AG10803 (cell line): ENCODE results near the gene SMG6.

Experiments used
- DNase-seq: peaks from one replicate; pipeline ENCODE4 v3.0.0; 2010; ENCODE audit warnings: low read depth
- H3K4me3 ChIP-seq: 2 replicates; pipeline ENCODE4 v1.5.1; 2011; ENCODE audit warnings: mild to moderate bottlenecking, low read length, control low read depth
- TF ChIP-seq, protein P1 (sequence below): conservative IDR thresholded peaks from 2 replicates; pipeline ENCODE4 v1.5.1; 2011; ENCODE audit warnings: mild to moderate bottlenecking, low read length, control low read depth, inconsistent platforms

Gene SMG6

DNA sequence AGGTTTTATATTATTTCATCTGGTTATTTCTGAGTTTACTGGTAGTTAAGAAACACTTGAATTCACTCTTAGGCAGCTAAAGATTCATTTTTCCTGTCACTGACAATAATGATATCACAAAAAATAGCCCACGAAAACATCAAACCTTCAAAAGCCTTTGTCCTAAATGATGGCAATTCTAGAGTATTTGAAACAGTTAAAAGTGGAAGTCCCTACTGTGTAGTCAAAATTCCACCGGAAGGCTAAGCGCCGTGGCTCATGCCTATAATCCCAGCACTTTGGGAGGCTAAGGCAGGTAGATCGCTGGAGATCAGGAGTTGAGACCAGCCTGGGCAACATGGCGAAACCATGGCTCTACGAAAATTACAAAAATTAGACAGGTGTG lies 145.2 kb downstream of the SMG6 start:
- H3K4me3 ChIP-seq, result no peak overlapping the region
- TF ChIP-seq, protein P1, sequence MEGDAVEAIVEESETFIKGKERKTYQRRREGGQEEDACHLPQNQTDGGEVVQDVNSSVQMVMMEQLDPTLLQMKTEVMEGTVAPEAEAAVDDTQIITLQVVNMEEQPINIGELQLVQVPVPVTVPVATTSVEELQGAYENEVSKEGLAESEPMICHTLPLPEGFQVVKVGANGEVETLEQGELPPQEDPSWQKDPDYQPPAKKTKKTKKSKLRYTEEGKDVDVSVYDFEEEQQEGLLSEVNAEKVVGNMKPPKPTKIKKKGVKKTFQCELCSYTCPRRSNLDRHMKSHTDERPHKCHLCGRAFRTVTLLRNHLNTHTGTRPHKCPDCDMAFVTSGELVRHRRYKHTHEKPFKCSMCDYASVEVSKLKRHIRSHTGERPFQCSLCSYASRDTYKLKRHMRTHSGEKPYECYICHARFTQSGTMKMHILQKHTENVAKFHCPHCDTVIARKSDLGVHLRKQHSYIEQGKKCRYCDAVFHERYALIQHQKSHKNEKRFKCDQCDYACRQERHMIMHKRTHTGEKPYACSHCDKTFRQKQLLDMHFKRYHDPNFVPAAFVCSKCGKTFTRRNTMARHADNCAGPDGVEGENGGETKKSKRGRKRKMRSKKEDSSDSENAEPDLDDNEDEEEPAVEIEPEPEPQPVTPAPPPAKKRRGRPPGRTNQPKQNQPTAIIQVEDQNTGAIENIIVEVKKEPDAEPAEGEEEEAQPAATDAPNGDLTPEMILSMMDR, result no peak
- no peak for DNase-seq

DNA sequence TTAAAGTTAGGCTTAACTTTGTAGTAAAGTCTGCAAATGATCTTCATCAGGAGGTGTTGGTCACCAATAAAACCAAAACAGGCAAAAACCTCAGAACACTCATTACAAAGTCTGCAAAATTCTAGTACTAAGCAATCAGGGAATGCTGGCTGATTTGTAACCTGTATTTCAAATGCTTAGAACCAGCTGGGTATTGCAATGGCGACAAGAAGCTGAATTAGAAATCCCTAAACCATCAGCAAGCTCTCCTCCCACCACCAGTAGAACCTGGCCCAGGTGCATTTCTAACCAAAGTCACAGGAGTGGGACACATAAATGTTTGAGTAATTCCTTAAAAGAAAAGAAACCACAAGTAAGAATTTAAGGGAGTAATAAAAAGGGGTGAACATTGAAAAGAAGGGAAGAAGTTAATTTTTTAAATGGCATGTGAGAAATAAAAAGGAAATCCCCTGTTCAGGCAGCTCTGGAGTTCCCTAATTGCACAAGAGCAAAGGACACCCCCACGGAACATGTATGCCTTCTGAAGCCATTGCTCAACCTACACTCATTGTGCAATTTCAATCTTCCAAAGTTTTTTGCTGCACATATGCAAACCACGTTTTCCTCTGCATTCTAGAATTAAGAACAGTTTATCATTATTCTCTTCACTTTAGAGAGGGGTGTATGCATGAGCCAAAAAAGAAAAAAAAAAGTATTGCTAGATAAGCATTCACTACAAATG lies 145.8 kb downstream of the SMG6 start:
- H3K4me3 ChIP-seq, result no peak overlapping the region
- DNase-seq, result peak; percentile 94
- TF ChIP-seq, protein P1, result no peak

GRCh38 chr17:2157081-2157480 lies 146.5 kb downstream of the SMG6 start:
- TF ChIP-seq, protein P1, result no peak
- H3K4me3 ChIP-seq, result no peak overlapping the region
- peak; percentile 92 for DNase-seq

DNA sequence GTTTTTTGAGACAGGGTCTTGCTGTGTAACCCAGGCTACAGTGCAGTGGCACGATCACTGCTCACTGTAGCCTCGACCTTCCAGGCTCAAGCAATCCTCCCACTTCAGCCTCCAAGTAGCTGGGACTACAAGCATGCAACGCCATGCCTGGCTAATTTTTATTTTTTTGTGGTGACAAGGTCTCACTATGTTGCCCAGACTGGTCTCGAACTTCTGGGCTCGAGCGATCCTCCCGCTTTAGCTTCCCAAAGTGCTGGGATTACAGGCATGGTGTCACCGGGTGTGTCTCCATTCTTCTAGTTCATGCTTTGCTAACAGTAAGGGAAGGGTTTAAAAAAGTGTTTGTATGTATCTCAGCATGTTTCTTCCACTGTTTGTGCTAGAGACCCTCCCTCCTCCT lies 146.9 kb downstream of the SMG6 start:
- H3K4me3 ChIP-seq, result no peak overlapping the region
- no peak for DNase-seq
- TF ChIP-seq, protein P1, result no peak

DNA sequence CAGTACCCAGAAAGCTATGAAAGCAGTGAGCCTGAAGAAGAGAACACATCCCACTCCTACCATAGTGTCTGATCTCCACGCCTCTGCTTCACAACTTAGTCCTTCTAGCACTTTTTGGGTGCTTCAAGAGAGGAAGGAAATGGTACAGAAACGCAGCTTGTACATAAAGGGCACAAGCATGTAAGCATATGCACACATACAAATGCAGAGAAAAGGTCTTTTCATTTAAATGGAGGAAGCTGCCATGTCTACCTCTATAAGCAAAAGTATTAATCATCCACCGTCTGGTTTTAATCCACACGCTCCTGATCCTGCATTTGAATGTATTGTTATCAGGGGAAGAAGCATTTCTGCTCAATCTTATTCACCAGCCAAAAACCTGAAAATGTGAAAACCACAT lies 148.0 kb downstream of the SMG6 start:
- H3K4me3 ChIP-seq, result no peak overlapping the region
- DNase-seq, result no peak
- TF ChIP-seq, protein P1, result no peak

GRCh38 chr17:2151358-2152033 lies 152.1 kb downstream of the SMG6 start:
- no peak overlapping the region for H3K4me3 ChIP-seq
- DNase-seq, result no peak
- TF ChIP-seq, protein P1, result no peak

- TF ChIP-seq, protein P1, result no peak
- no peak overlapping the region for H3K4me3 ChIP-seq
- no peak for DNase-seq
Measured at GRCh38 chr17:2150806-2151205, 152.8 kb downstream of the SMG6 start.
